DND-41 (cell line): Measurements from ENCODE around the gene APMAP.

Experiments used
- ATAC-seq: fragments of 200-7000 bp; cut with Tn5 transposase; 3 replicates; pipeline ENCODE4 v1.9.1; 2021; ENCODE audit warnings: low read depth; ENCODE audit not compliant: insufficient read depth
- DNase-seq: peaks from one replicate; pipeline ENCODE4 v3.0.0-alpha.2; 2020
- H2AFZ ChIP-seq: 2 replicates; pipeline ENCODE4 v1.6.0; 2012; ENCODE audit warnings: low read depth, low read length
- H3K27ac ChIP-seq: 2 replicates; pipeline ENCODE4 v1.5.1; 2012; ENCODE audit warnings: low read length, inconsistent platforms
- H3K27me3 ChIP-seq: fragments of 200-600 bp; sonication (generic); 2 replicates; pipeline ENCODE4 v1.6.0; 2012; ENCODE audit warnings: low read length, mild to moderate bottlenecking, inconsistent platforms; ENCODE audit not compliant: insufficient read depth, poor library complexity
- H3K36me3 ChIP-seq: 2 replicates; pipeline ENCODE4 v1.5.1; 2012; ENCODE audit warnings: low read length, inconsistent platforms; ENCODE audit not compliant: insufficient read depth
- H3K4me1 ChIP-seq: 2 replicates; pipeline ENCODE4 v1.5.1; 2012; ENCODE audit warnings: mild to moderate bottlenecking, low read length; ENCODE audit not compliant: insufficient read depth
- H3K4me2 ChIP-seq: 2 replicates; pipeline ENCODE4 v1.6.0; 2012; ENCODE audit warnings: mild to moderate bottlenecking, moderate library complexity, low read length, inconsistent platforms; ENCODE audit not compliant: insufficient read depth
- H3K4me3 ChIP-seq, 2 experiments: fragments of 200-600 bp in 1 of 2; shearing (Covaris generic) in 1 of 2; 2 replicates each; pipeline ENCODE4 v1.5.1; 2012 to 2016; ENCODE audit warnings: inconsistent platforms in 2 of 2, low read length in 2 of 2, mild to moderate bottlenecking in 2 of 2, low read depth in 1 of 2, moderate library complexity in 1 of 2
- H3K79me2 ChIP-seq: 2 replicates; pipeline ENCODE4 v1.6.0; 2012; ENCODE audit warnings: low read length, inconsistent platforms; ENCODE audit not compliant: insufficient read depth
- H3K9ac ChIP-seq: 2 replicates; pipeline ENCODE4 v1.6.0; 2012; ENCODE audit warnings: low read depth, mild to moderate bottlenecking, inconsistent platforms, low read length, moderate library complexity
- H3K9me3 ChIP-seq: 2 replicates; pipeline ENCODE4 v1.5.1; 2012; ENCODE audit warnings: low read length, moderate library complexity, mild to moderate bottlenecking, inconsistent platforms; ENCODE audit not compliant: insufficient read depth, severe bottlenecking
- H4K20me1 ChIP-seq: 2 replicates; pipeline ENCODE4 v1.6.0; 2012; ENCODE audit warnings: low read length; ENCODE audit not compliant: insufficient read depth
- EZH2 ChIP-seq: IDR thresholded peaks from 3 replicates; pipeline ENCODE4 v1.6.1; 2012; ENCODE audit warnings: borderline replicate concordance, low read depth, mild to moderate bottlenecking, moderate library complexity, low read length, inconsistent platforms; ENCODE audit not compliant: severe bottlenecking
- TF ChIP-seq, protein P1 (sequence below): IDR thresholded peaks from 2 replicates; pipeline ENCODE4 v1.5.1; 2012; ENCODE audit warnings: borderline replicate concordance, low read length, moderate library complexity, mild to moderate bottlenecking; ENCODE audit not compliant: poor library complexity, severe bottlenecking; ENCODE audit errors: extremely low read depth

The APMAP gene

DNA sequence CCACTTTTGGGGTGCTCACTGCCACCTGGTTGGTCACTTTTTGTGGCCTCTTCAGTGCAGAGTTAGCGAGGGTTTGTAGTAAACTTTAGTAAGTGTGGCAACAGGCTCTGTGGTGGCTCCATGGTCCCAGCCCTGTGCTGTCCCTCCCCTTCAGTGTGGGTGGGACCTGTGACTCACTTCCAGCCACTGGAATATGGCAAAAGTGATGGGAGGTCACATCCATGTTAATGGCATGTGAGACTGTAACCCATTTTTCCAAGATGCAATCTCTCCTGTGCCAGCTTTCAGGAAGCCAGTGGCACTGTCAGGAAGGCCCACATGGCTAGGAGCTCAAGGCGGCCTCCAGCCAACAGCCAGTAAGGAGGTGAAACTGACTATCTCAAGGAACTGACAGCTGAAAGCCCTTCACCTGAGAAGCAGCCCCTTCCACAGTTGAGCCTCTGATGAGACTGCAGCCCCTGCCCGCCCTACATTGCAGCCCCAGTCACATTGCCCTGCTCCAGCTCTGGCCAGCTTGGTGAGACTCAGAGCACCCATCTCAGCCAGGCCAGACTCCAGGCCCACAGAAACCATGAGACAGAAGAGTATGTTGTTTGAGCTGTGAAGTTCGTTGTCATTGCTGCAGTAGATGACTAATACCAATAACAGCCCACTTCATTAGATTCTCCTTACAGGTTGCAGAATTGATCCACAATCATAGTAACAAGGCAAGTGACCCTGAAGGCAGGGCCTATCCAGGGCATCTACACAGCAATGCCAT is 56.6 kb downstream of the APMAP start:
- Histone ChIP-seq H2AFZ (no peak overlapping the region), H3K27me3 (no peaks in the 10 kb centered on the region), H3K4me3 (no peak overlapping the region), H3K27ac (no peak overlapping the region), H3K9ac (no peak overlapping the region), H3K36me3 (no peaks in the 10 kb centered on the region), H4K20me1 (no peaks in the 10 kb centered on the region), H3K79me2 (no peaks in the 10 kb centered on the region), H3K4me1 (peaks cover 25% of the 10 kb centered on the region), H3K9me3 (peaks cover 11% of the 10 kb centered on the region), H3K4me2 (no peak overlapping the region)
- TF ChIP-seq, protein P1, sequence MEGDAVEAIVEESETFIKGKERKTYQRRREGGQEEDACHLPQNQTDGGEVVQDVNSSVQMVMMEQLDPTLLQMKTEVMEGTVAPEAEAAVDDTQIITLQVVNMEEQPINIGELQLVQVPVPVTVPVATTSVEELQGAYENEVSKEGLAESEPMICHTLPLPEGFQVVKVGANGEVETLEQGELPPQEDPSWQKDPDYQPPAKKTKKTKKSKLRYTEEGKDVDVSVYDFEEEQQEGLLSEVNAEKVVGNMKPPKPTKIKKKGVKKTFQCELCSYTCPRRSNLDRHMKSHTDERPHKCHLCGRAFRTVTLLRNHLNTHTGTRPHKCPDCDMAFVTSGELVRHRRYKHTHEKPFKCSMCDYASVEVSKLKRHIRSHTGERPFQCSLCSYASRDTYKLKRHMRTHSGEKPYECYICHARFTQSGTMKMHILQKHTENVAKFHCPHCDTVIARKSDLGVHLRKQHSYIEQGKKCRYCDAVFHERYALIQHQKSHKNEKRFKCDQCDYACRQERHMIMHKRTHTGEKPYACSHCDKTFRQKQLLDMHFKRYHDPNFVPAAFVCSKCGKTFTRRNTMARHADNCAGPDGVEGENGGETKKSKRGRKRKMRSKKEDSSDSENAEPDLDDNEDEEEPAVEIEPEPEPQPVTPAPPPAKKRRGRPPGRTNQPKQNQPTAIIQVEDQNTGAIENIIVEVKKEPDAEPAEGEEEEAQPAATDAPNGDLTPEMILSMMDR, result no peak
- TF ChIP-seq EZH2, result no peak
- DNase-seq (no peak), ATAC-seq (no peak)

DNA sequence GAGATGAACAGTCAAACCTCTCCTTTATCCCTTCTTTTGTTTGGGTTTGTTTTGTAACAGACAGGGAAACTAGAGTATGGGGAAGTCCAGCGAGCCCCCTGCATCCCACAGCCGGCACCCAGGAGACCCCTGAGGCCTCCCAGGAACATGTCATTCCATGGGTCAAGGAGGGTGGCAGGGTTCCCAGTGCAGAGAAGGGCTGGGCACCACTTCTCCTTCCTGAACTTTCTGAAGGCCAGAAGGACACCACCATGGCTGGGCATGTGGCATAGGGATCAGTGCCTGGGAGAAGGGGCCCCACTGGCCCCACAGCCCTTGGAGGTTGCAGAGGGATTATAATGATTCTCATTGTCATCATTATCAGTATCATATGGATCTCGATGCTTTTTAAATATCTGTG is 57.4 kb downstream of the APMAP start:
- peaks cover 25% of the 10 kb centered on the region for H3K4me1 ChIP-seq
- no peak for ATAC-seq
- H3K4me2 ChIP-seq, result no peak overlapping the region
- H2AFZ ChIP-seq, result no peak overlapping the region
- H3K27ac ChIP-seq, result no peak overlapping the region
- H3K36me3 ChIP-seq, result no peaks in the 10 kb centered on the region
- H3K27me3 ChIP-seq, result no peaks in the 10 kb centered on the region
- no peaks in the 10 kb centered on the region for H3K79me2 ChIP-seq
- TF ChIP-seq EZH2, result no peak
- TF ChIP-seq, protein P1, result no peak
- DNase-seq, result no peak
- no peak overlapping the region for H3K4me3 ChIP-seq
- H3K9me3 ChIP-seq, result peaks cover 6% of the 10 kb centered on the region
- H3K9ac ChIP-seq, result no peak overlapping the region
- no peaks in the 10 kb centered on the region for H4K20me1 ChIP-seq

- Histone ChIP-seq H3K36me3 (no peaks in the 10 kb centered on the region), H3K4me3 (no peak overlapping the region), H3K27me3 (no peaks in the 10 kb centered on the region), H4K20me1 (no peaks in the 10 kb centered on the region), H3K27ac (no peak overlapping the region), H3K79me2 (no peaks in the 10 kb centered on the region), H3K4me2 (no peak overlapping the region), H3K9me3 (peaks cover 5% of the 10 kb centered on the region), H2AFZ (no peak overlapping the region), H3K4me1 (peaks cover 25% of the 10 kb centered on the region), H3K9ac (no peak overlapping the region)
- DNase-seq (no peak), ATAC-seq (no peak)
- no peak for TF ChIP-seq EZH2
- TF ChIP-seq, protein P1, result no peak
Measured at GRCh38 chr20:24934716-24935115, 57.8 kb downstream of the APMAP start.
